HepG2 (cell line): ENCODE measurements around the gene TNNT3. TPM values are rescaled to one million over a fixed set of nuclear protein-coding genes. Genes with fewer than 3 reads are reported as not detected.

Source experiments
- BCL3 ChIP-seq: sonication (generic); formaldehyde crosslinking; IDR thresholded peaks from 2 replicates; pipeline ENCODE4 v1.5.1; 2020; ENCODE audit warnings: mild to moderate bottlenecking, missing genetic modification reagents, moderate library complexity
- CBX1 ChIP-seq: IDR thresholded peaks from one replicate; pipeline ENCODE4 v1.6.1; 2016; ENCODE audit warnings: antibody characterized with exemption, low read depth
- CEBPG ChIP-seq: IDR thresholded peaks from 2 replicates; pipeline ENCODE4 v1.6.1; 2016
- GFI1 ChIP-seq: sonication (generic); formaldehyde crosslinking; IDR thresholded peaks from 2 replicates; pipeline ENCODE4 v1.5.0; 2020; ENCODE audit warnings: missing genetic modification reagents, mild to moderate bottlenecking, borderline replicate concordance
- HMGXB3 ChIP-seq: sonication (generic); formaldehyde crosslinking; IDR thresholded peaks from 2 replicates; pipeline ENCODE4 v1.4.0; 2020; ENCODE audit warnings: missing genetic modification reagents, borderline replicate concordance
- RAD51 ChIP-seq: fragments of 450-650 bp; IDR thresholded peaks from 2 replicates; pipeline ENCODE4 v1.6.1; 2016; ENCODE audit warnings: borderline replicate concordance
- ZFP1 ChIP-seq: IDR thresholded peaks from 2 replicates; pipeline ENCODE4 v1.6.1; 2016
- ZNF512B ChIP-seq: sonication (generic); formaldehyde crosslinking; IDR thresholded peaks from 2 replicates; pipeline ENCODE4 v1.5.1; 2020; ENCODE audit warnings: missing genetic modification reagents, mild to moderate bottlenecking, borderline replicate concordance
- polyA plus RNA-seq, 8 experiments: library from polyadenylated mRNA; depleted of rRNA in 3 of 8; stranded (reverse) in 7 of 8; unstranded in 1 of 8; fragments of >200 nt; fragmentation: Illumina TruSeq in 4 of 8; extraction: Trizol in 4 of 8; gene quantifications; 2 replicates each; pipeline versions ENCODE4 v1.2.1 to v1.2.3, GENCODE V29; 2011 to 2016; ENCODE audit warnings: low read depth in 4 of 8, missing spikeins in 1 of 8, mixed read lengths in 1 of 8; ENCODE audit not compliant: insufficient read depth in 1 of 8
- total RNA-seq, 5 experiments: library from RNA; depleted of rRNA; stranded (reverse); fragments of >200 nt; fragmentation: Illumina TruSeq; extraction: Trizol; gene quantifications; 2 replicates each; pipeline ENCODE4 v1.2.3, GENCODE V29; 2016; ENCODE audit warnings: low read depth in 1 of 5
- TF ChIP-seq, protein P1 (sequence below): sonication (generic); formaldehyde crosslinking; IDR thresholded peaks from 2 replicates; pipeline ENCODE4 v1.4.0; 2020; ENCODE audit warnings: missing genetic modification reagents, borderline replicate concordance

Gene TNNT3
- total and polyA plus RNA-seq, 2 of the 13 experiments (the other 11 are each of a cell fraction or from before 2014, with no cell fraction given): not detected

DNA sequence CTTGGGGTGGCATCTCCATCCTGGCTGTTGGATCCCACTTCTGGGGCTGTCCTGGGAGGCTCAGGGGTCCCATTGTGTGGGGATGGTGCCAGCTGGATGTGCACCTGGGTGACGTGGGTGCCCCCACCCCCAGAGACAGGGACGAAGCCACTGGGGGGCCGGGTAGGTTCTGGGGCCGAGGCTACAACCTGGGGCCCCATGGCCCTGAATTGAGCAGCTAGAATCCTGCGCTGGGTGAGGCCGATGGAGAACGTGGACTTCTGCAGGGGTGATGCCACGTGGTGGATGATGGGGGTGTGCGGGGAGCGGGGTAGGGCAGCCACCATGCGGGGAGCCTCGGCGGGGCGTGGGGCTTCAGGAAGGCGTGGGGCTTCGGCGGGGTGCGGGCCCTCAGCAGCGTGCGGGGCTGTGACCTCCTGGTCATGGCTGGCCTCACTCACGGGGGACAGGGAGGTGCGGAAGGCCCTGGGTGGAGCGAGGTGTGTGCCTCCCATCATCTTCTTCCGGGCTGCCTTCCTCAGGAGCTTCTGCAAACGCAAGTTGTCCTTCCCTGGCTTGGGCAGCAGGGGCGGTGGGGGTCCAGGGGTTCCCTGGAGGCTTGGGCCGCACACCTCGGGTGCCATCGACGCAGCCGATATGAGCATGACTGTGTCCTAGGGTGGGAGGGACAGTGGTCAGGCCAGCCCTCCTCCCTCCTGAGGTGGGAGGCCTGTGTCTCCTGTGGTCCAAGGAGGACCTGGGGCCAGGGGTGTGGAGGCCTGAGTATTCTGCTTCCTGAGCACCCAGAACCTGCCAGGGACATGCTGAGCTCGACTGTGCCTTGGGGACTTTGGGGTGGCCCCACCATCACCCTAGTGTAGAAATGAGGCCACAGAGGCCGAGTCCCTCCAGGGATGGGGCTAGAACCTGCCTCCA is 29.3 kb upstream of the TNNT3 start (continued):
- no peak for TF ChIP-seq HMGXB3
- TF ChIP-seq CBX1: no peak
- TF ChIP-seq BCL3 (CRISPR knock-in tag): no peak
- TF ChIP-seq GFI1 (CRISPR knock-in tag): no peak
- no peak for TF ChIP-seq RAD51
- no peak for TF ChIP-seq ZNF512B (CRISPR knock-in tag)
- TF ChIP-seq, protein P1, sequence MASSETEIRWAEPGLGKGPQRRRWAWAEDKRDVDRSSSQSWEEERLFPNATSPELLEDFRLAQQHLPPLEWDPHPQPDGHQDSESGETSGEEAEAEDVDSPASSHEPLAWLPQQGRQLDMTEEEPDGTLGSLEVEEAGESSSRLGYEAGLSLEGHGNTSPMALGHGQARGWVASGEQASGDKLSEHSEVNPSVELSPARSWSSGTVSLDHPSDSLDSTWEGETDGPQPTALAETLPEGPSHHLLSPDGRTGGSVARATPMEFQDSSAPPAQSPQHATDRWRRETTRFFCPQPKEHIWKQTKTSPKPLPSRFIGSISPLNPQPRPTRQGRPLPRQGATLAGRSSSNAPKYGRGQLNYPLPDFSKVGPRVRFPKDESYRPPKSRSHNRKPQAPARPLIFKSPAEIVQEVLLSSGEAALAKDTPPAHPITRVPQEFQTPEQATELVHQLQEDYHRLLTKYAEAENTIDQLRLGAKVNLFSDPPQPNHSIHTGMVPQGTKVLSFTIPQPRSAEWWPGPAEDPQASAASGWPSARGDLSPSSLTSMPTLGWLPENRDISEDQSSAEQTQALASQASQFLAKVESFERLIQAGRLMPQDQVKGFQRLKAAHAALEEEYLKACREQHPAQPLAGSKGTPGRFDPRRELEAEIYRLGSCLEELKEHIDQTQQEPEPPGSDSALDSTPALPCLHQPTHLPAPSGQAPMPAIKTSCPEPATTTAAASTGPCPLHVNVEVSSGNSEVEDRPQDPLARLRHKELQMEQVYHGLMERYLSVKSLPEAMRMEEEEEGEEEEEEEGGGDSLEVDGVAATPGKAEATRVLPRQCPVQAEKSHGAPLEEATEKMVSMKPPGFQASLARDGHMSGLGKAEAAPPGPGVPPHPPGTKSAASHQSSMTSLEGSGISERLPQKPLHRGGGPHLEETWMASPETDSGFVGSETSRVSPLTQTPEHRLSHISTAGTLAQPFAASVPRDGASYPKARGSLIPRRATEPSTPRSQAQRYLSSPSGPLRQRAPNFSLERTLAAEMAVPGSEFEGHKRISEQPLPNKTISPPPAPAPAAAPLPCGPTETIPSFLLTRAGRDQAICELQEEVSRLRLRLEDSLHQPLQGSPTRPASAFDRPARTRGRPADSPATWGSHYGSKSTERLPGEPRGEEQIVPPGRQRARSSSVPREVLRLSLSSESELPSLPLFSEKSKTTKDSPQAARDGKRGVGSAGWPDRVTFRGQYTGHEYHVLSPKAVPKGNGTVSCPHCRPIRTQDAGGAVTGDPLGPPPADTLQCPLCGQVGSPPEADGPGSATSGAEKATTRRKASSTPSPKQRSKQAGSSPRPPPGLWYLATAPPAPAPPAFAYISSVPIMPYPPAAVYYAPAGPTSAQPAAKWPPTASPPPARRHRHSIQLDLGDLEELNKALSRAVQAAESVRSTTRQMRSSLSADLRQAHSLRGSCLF (CRISPR knock-in tag): no peak
- no peak for TF ChIP-seq CEBPG (CRISPR knock-in tag)
- TF ChIP-seq ZFP1: no peak
